GM12878 (cell line): ENCODE data around the gene FSIP1. TPM values are rescaled to one million over a fixed set of nuclear protein-coding genes. Genes with fewer than 3 reads are reported as not detected.

Source experiments
- ASH2L ChIP-seq: fragments of 300-600, 200-600 bp; sonication (generic); IDR thresholded peaks from 2 replicates; pipeline ENCODE4 v1.6.1; 2017; ENCODE audit warnings: low read depth, mild to moderate bottlenecking, borderline replicate concordance
- BCL3 ChIP-seq: IDR thresholded peaks from 2 replicates; pipeline ENCODE4 v1.6.1; 2011; ENCODE audit warnings: borderline replicate concordance, low read depth, mild to moderate bottlenecking, moderate library complexity, low read length; ENCODE audit not compliant: insufficient read depth, poor library complexity, severe bottlenecking
- CBX5 ChIP-seq: sonication (generic); IDR thresholded peaks from 2 replicates; pipeline ENCODE4 v1.6.1; 2016; ENCODE audit warnings: low read depth, moderate library complexity, mild to moderate bottlenecking, inconsistent platforms
- CREM ChIP-seq: IDR thresholded peaks from 2 replicates; pipeline ENCODE4 v1.6.1; 2014; ENCODE audit warnings: antibody characterized with exemption, low read depth
- CTCF ChIP-seq, 3 experiments: IDR thresholded peaks in 2 of 3; conservative IDR thresholded peaks in 1 of 3; 2 replicates each; pipeline ENCODE4 v1.5.1; 2011; ENCODE audit warnings: low read depth in 3 of 3, low read length in 3 of 3, mild to moderate bottlenecking in 3 of 3, control low read depth in 2 of 3, moderate library complexity in 2 of 3, inconsistent platforms in 1 of 3, mixed read lengths in 1 of 3; ENCODE audit not compliant: control insufficient read depth in 2 of 3, insufficient read depth in 1 of 3; ENCODE audit errors: extremely low read depth in 1 of 3
- DPF2 ChIP-seq: fragments of 450-650 bp; IDR thresholded peaks from 2 replicates; pipeline ENCODE4 v1.6.1; 2017; ENCODE audit warnings: mild to moderate bottlenecking
- MAX ChIP-seq: IDR thresholded peaks from 2 replicates; pipeline ENCODE4 v1.6.1; 2012; ENCODE audit warnings: low read depth, low read length, improper control_type of control experiment
- MYC ChIP-seq: IDR thresholded peaks from 2 replicates; pipeline ENCODE4 v1.6.1; 2011; ENCODE audit warnings: mild to moderate bottlenecking, low read length, moderate library complexity, inconsistent platforms; ENCODE audit not compliant: insufficient read depth, insufficient replicate concordance, insufficient read length, severe bottlenecking
- NBN ChIP-seq: fragments of 450-650 bp; IDR thresholded peaks from 2 replicates; pipeline ENCODE4 v1.6.1; 2016
- NR2C1 ChIP-seq: fragments of 450-650 bp; IDR thresholded peaks from 2 replicates; pipeline ENCODE4 v1.6.1; 2017; ENCODE audit warnings: antibody characterized with exemption, mild to moderate bottlenecking, moderate library complexity
- RB1 ChIP-seq: fragments of 450-650 bp; formaldehyde crosslinking; IDR thresholded peaks from 2 replicates; pipeline ENCODE4 v1.6.1; 2017; ENCODE audit warnings: mild to moderate bottlenecking, borderline replicate concordance
- RCOR1 ChIP-seq: conservative IDR thresholded peaks from 2 replicates; pipeline ENCODE4 v1.6.1; 2012; ENCODE audit warnings: low read depth, low read length, improper control_type of control experiment
- RUNX3 ChIP-seq: IDR thresholded peaks from 2 replicates; pipeline ENCODE4 v1.6.1; 2012; ENCODE audit warnings: low read length, inconsistent platforms
- SIN3A ChIP-seq: IDR thresholded peaks from 2 replicates; pipeline ENCODE4 v1.6.1; 2012; ENCODE audit warnings: low read depth, low read length, improper control_type of control experiment
- STAT3 ChIP-seq: IDR thresholded peaks from 2 replicates; pipeline ENCODE4 v1.6.1; 2011; ENCODE audit warnings: low read depth, low read length, improper control_type of control experiment
- TARDBP ChIP-seq: IDR thresholded peaks from 2 replicates; pipeline ENCODE4 v1.6.1; 2016; ENCODE audit warnings: borderline replicate concordance
- ZNF274 ChIP-seq: IDR thresholded peaks from one replicate; pipeline ENCODE4 v1.8.0; 2011; ENCODE audit not compliant: insufficient read length, insufficient read depth
- ZNF592 ChIP-seq: fragments of 450-650 bp; IDR thresholded peaks from 2 replicates; pipeline ENCODE4 v1.6.1; 2017; ENCODE audit warnings: mild to moderate bottlenecking, moderate library complexity
- polyA plus RNA-seq, 11 experiments: library from polyadenylated mRNA; depleted of rRNA in 4 of 11; unstranded in 6 of 11; stranded (reverse) in 5 of 11; fragments of >200 nt; fragmentation: Nextera tagmentation in 4 of 11; fragmentation: Illumina TruSeq in 1 of 11; extraction: Ambion mirVana in 4 of 11; extraction: Trizol in 1 of 11; gene quantifications; 1 replicate in 1 of 11; 2 replicates in 10 of 11; pipeline versions ENCODE4 v1.2.1 to v1.2.3, GENCODE V29; 2011 to 2016; ENCODE audit warnings: inconsistent platforms in 2 of 11, missing spikeins in 2 of 11, low read depth in 1 of 11
- total RNA-seq, 4 experiments: library from RNA; depleted of rRNA in 3 of 4; stranded (reverse); fragments of >200 nt in 3 of 4; fragmentation: Illumina TruSeq in 1 of 4; extraction: Trizol in 1 of 4; gene quantifications; 2 replicates each; pipeline versions ENCODE4 v1.2.1 to v1.2.3, GENCODE V29; 2013 to 2021

The FSIP1 gene
- total and polyA plus RNA-seq, 10 of the 15 experiments (the other 5 are each of a cell fraction or from before 2014, with no cell fraction given), result 0.15 to 0.67 (median 0.35) TPM

GRCh38 chr15:39692356-39693327 is 90.0 kb downstream of the FSIP1 start (continued):
- TF ChIP-seq BCL3 (no peak), ZNF592 (no peak), TARDBP (no peak), ASH2L (no peak), SIN3A (no peak), CTCF (IDR thresholded peaks at IDR 0.05 in 2 of 3, conservative IDR thresholded peaks at IDR 0.05 in 1 of 3; ENCODE audit: control insufficient read depth in 2 of 3, extremely low read depth in 1 of 3, insufficient read depth in 1 of 3, low read depth in 3 of 3, low read length in 3 of 3) (no peak), RB1 (no peak), RUNX3 (peak; percentile 66), NBN (0 out of 2 replicates have a peak, but pooled peaks have one; percentile 47), NR2C1 (no peak), ZNF274 (no peak), RCOR1 (no peak), DPF2 (peak; percentile 89), STAT3 (no peak), CBX5 (no peak), MYC (no peak), CREM (peak; percentile 33; the same call in 1 of the 2 replicates), MAX (no peak)
